ENCODE data around the gene G3BP2.
"Not testable (repeated sequence)": the region's sequence is repeated elsewhere in the genome, so short reads cannot be mapped to it uniquely, and the experiment has no call there.

Gene G3BP2

GRCh38 chr4:75683482-75684155 is 10.4 kb upstream of the G3BP2 start:
- DNase-seq: no peak

- no peak for DNase-seq
These were observed 6.8 kb upstream of the G3BP2 start for GRCh38 chr4:75679876-75680575.

GRCh38 chr4:75678965-75679364 is 5.8 kb upstream of the G3BP2 start:
- DNase-seq: no peak

- DNase-seq: no peak
These were observed 5.3 kb upstream of the G3BP2 start for GRCh38 chr4:75678473-75678872.

- no peak for DNase-seq
These were observed 1.9 kb upstream of the G3BP2 start for GRCh38 chr4:75675004-75675531.

GRCh38 chr4:75673959-75674328 is 733 bp upstream of the G3BP2 start:
- DNase-seq: no peak

- peak; percentile 36 for DNase-seq
These were observed 667 bp downstream of the G3BP2 start for GRCh38 chr4:75672461-75673026.

GRCh38 chr4:75671802-75672421 is 1.3 kb downstream of the G3BP2 start:
- DNase-seq: no peak

GRCh38 chr4:75668596-75668995 is 4.6 kb downstream of the G3BP2 start:
- no peak for DNase-seq

GRCh38 chr4:75667636-75668035 is 5.6 kb downstream of the G3BP2 start:
- DNase-seq: not testable (repeated sequence)

GRCh38 chr4:75666299-75666698 is 6.9 kb downstream of the G3BP2 start:
- DNase-seq: no peak

GRCh38 chr4:75664604-75665003 is 8.6 kb downstream of the G3BP2 start:
- DNase-seq: not testable (repeated sequence)

GRCh38 chr4:75662626-75663025 is 10.6 kb downstream of the G3BP2 start:
- DNase-seq: no peak

GRCh38 chr4:75660491-75660890 is 12.7 kb downstream of the G3BP2 start:
- DNase-seq: no peak

GRCh38 chr4:75659512-75660031 is 13.6 kb downstream of the G3BP2 start:
- no peak for DNase-seq

- no peak for DNase-seq
These were observed 14.3 kb downstream of the G3BP2 start for GRCh38 chr4:75658876-75659275.

GRCh38 chr4:75655562-75655961 is 17.6 kb downstream of the G3BP2 start:
- DNase-seq: no peak

GRCh38 chr4:75654905-75655304 is 18.3 kb downstream of the G3BP2 start:
- peak; percentile 69 for DNase-seq

- no peak for DNase-seq
These were observed 19.2 kb downstream of the G3BP2 start for GRCh38 chr4:75653845-75654503.

- DNase-seq: no peak
These were observed 29.1 kb downstream of the G3BP2 start for GRCh38 chr4:75644095-75644494.

GRCh38 chr4:75643651-75644050 is 29.6 kb downstream of the G3BP2 start:
- no peak for DNase-seq

GRCh38 chr4:75639124-75639695 is 34.0 kb downstream of the G3BP2 start:
- DNase-seq: no peak

GRCh38 chr4:75637827-75638226 is 35.4 kb downstream of the G3BP2 start:
- DNase-seq: no peak
